Stimulated activated naive B cell treated with anti-CD40 and anti-IgM and Interleukin-4, amounts not matched to agents 10 μg/mL and 1 μg/mL and 100 μg/mL, for 72 hours (primary cell): ENCODE results near the gene SLCO4A1.

Experiments
- ATAC-seq, 2 donors: fragments of 150-1000 bp; cut with Tn5 transposase; replicated peaks; 2 replicates each; pipeline ENCODE4 v1.10.0; 2021; ENCODE audit warnings: moderate library complexity in 1 of 2
- DNase-seq: peaks from one replicate; pipeline ENCODE4 v3.0.0; 2021
- H3K27ac Mint-ChIP-seq: one replicate; pipeline ENCODE4 v1.8.0; 2022; ENCODE audit warnings: mild to moderate bottlenecking, mixed read lengths
- H3K27me3 Mint-ChIP-seq, 2 donors: one replicate each; pipeline ENCODE4 v1.8.0; 2022; ENCODE audit warnings: mixed read lengths in 2 of 2
- H3K36me3 Mint-ChIP-seq, 2 donors: one replicate each; pipeline ENCODE4 v1.8.0; 2022; ENCODE audit warnings: mixed read lengths in 2 of 2, mild to moderate bottlenecking in 1 of 2
- H3K4me1 Mint-ChIP-seq, 2 donors: one replicate each; pipeline ENCODE4 v1.8.0; 2022; ENCODE audit warnings: mixed read lengths in 2 of 2, mild to moderate bottlenecking in 1 of 2
- H3K4me3 Mint-ChIP-seq, 2 donors: one replicate each; pipeline ENCODE4 v1.8.0; 2022; ENCODE audit warnings: mild to moderate bottlenecking in 2 of 2, mixed read lengths in 2 of 2, moderate library complexity in 1 of 2
- H3K9me3 Mint-ChIP-seq, 2 donors: one replicate each; pipeline ENCODE4 v1.8.0; 2022; ENCODE audit warnings: mixed read lengths in 2 of 2, mild to moderate bottlenecking in 1 of 2

Gene SLCO4A1

DNA sequence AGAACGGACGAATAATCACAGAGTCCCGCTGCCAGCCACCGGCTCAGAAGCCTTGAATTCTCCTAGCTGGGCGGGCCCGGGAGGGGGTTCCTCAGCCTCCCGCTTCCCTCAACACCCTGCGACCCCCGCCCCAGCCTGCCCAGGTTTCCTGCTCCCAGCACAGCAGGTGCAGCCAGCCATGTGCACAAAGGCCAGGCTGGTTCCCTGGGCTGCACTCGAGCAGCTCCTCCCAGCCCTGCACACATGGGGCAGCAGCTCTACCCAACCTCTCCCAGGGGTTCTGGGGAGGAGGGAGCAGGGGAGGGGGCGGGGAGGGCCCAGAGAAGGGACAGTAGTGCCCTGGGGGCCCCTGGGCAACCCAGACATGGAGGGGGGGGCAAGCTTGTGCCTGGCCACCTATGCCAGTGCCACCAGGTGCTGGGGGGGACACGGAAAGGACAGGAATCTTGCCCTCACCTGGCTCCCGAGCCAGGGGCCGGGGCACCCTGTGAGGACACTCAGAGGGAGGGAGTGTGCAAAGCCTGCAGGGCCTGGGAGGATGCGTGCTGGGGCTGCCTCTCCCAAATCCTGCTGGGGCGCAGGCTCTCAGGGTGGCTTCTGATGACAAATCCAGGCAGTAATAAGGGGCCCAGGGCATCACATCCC, 65.1 kb downstream of the SLCO4A1 start:
- Mint-ChIP-seq H3K4me1 (peaks cover 4 to 12% of the 10 kb centered on the region in 2 donors), H3K4me3 (no peak overlapping the region), H3K27ac (no peak overlapping the region), H3K36me3 (peaks cover 0 to 2% of the 10 kb centered on the region in 2 donors), H3K9me3 (no peaks in the 10 kb centered on the region), H3K27me3 (peaks cover 47 to 62% of the 10 kb centered on the region in 2 donors)
- DNase-seq (no peak), ATAC-seq (no peak)

DNA sequence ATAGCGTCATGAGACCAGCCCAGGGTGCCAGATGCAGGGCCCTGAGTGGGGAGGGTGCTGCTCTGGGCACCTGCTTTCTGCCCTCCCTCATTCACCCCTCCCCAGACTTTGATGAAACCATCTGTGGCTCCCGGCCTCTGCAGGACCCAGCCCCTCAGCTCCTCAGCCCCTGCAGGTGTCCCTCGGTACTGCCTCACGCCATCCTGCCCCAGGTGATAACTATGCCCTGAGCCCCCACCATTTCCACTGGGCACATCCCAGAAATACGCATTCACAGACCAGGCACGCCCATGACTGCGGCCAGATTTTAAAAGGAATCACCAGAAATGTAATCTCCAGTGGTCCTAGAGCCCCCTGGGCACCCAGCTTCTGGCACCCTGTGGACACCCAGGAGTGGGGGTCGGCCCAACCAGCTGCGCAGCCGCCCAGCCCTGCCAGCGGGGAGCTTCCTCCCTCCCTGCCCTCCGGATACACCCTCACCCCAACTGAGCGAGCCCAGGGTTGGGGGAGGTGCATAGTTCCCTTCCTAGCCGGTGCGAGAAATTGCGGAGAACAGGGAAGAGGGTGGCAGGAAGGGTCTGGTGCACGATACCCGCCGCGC, 65.7 kb downstream of the SLCO4A1 start:
- Mint-ChIP-seq H3K27me3 (peaks cover 48 to 66% of the 10 kb centered on the region in 2 donors), H3K4me3 (peak overlapping the region; percentile 48 to 52), H3K4me1 (peaks cover 4 to 12% of the 10 kb centered on the region in 2 donors), H3K27ac (no peak overlapping the region), H3K36me3 (peaks cover 0 to 2% of the 10 kb centered on the region in 2 donors), H3K9me3 (no peaks in the 10 kb centered on the region)
- ATAC-seq, result peak; percentile 65 to 77
- DNase-seq, result no peak

DNA sequence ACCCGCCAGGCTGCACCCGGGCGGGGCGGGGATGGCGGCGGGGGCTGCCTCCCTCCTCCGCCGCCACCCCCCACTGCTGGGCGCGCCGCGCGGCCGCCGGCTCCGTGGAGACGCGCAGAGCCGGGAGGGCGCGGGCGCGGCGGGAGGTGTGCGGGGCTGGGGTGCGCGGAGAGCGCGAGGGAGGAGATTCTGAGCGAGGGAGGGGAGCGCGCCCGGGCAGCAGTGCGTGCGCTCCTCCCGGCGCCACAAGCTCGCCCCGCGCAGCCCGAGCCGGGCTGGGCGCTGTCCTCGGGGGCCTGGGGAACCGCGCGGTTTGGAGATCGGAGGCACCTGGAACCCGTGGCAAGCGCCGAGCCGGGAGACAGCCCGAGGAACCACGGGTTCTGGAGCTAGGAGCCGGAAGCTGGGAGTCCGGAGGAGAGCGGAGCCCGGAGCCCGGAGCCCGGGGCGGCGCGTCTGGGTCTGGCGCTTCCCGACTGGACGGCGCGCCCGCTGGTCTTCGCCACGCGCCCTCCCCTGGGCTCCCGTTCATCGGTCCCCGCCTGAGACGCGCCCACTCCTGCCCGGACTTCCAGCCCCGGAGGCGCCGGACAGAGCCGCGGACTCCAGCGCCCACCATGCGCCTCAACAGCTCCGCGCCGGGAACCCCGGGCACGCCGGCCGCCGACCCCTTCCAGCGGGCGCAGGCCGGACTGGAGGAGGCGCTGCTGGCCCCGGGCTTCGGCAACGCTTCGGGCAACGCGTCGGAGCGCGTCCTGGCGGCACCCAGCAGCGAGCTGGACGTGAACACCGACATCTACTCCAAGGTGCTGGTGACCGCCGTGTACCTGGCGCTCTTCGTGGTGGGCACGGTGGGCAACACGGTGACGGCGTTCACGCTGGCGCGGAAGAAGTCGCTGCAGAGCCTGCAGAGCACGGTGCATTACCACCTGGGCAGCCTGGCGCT, 66.6 kb downstream of the SLCO4A1 start, which contains the start of gene NTSR1:
NTSR1 (plus strand) TSS at position 246 of the 946 bp plus-strand sequence; CDS start at position 618, 372 bp downstream.
- peak within 1 kb of the TSS; percentile 48 to 52 for H3K4me3 Mint-ChIP-seq
- H3K27ac Mint-ChIP-seq, result peak within 1 kb of the TSS; percentile 31
- ATAC-seq (no peak), DNase-seq (no peak)
- H3K36me3 Mint-ChIP-seq, result peaks cover 0 to 2% of the 10 kb centered on the region in 2 donors
- H3K4me1 Mint-ChIP-seq, result peaks cover 4 to 7% of the 10 kb centered on the region in 2 donors
- H3K27me3 Mint-ChIP-seq, result peaks cover 50 to 66% of the 10 kb centered on the region in 2 donors
- H3K9me3 Mint-ChIP-seq, result no peaks in the 10 kb centered on the region

DNA sequence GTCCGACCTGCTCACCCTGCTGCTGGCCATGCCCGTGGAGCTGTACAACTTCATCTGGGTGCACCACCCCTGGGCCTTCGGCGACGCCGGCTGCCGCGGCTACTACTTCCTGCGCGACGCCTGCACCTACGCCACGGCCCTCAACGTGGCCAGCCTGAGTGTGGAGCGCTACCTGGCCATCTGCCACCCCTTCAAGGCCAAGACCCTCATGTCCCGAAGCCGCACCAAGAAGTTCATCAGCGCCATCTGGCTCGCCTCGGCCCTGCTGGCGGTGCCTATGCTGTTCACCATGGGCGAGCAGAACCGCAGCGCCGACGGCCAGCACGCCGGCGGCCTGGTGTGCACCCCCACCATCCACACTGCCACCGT, 67.2 kb downstream of the SLCO4A1 start:
- ATAC-seq, result no peak
- Mint-ChIP-seq H3K27me3 (peaks cover 54 to 70% of the 10 kb centered on the region in 2 donors), H3K4me3 (no peak overlapping the region), H3K27ac (peak overlapping the region; percentile 31), H3K4me1 (peaks cover 4 to 7% of the 10 kb centered on the region in 2 donors), H3K36me3 (peaks cover 0 to 2% of the 10 kb centered on the region in 2 donors), H3K9me3 (peaks cover 0 to 3% of the 10 kb centered on the region in 2 donors)
- no peak for DNase-seq

DNA sequence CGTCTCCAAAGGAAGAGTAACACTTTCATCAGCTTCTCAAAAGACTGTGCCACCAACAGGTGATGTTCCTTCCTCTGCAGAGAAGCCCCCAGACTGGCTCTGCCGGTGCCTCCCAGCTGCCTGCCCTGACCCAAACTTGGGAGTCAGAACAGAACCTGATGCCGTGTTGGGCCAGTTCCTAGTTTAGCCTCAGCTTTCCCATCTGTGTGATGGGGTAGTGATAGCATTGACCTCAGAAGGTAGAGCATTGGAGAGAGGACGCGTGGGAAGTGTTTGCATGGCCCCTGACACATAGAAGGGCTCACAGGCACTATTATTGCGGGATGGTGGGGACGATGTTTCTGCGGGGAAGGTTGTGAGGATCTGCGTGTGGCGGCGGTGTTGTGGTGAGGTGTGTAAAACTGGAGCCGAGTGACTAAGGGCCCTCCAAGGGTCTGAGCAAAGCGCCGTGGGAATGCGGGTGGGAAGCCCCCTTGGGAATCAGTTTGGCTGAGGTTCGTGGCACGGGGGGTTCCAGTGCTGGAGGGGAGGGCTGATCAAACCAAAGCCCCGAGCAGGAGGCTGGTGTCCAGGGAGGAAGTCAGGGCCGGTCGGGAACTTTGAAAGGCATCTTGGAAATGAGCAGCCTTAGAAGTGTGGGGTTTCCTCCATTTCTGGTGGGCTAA, 68.0 kb downstream of the SLCO4A1 start:
- H3K4me3 Mint-ChIP-seq, result no peak overlapping the region
- peaks cover 0 to 3% of the 10 kb centered on the region in 2 donors for H3K9me3 Mint-ChIP-seq
- peak overlapping the region; percentile 54 for H3K27ac Mint-ChIP-seq
- H3K36me3 Mint-ChIP-seq, result peaks cover 0 to 2% of the 10 kb centered on the region in 2 donors
- peaks cover 50 to 73% of the 10 kb centered on the region in 2 donors for H3K27me3 Mint-ChIP-seq
- peaks cover 4 to 7% of the 10 kb centered on the region in 2 donors for H3K4me1 Mint-ChIP-seq
- DNase-seq (no peak), ATAC-seq (no peak)

GRCh38 chr20:62710886-62711702, 68.8 kb downstream of the SLCO4A1 start:
- DNase-seq, result no peak
- Mint-ChIP-seq H3K9me3 (peaks cover 0 to 3% of the 10 kb centered on the region in 2 donors), H3K36me3 (peaks cover 0 to 2% of the 10 kb centered on the region in 2 donors), H3K4me3 (no peak overlapping the region), H3K4me1 (peaks cover 6 to 10% of the 10 kb centered on the region in 2 donors), H3K27me3 (peaks cover 51 to 74% of the 10 kb centered on the region in 2 donors), H3K27ac (no peak overlapping the region)
- ATAC-seq, result peak; percentile 44 to 56

GRCh38 chr20:62711703-62712101, 69.4 kb downstream of the SLCO4A1 start:
- Mint-ChIP-seq H3K9me3 (peaks cover 0 to 3% of the 10 kb centered on the region in 2 donors), H3K27me3 (peaks cover 56 to 76% of the 10 kb centered on the region in 2 donors), H3K27ac (no peak overlapping the region), H3K4me3 (no peak overlapping the region), H3K4me1 (peaks cover 10 to 15% of the 10 kb centered on the region in 2 donors), H3K36me3 (peaks cover 0 to 2% of the 10 kb centered on the region in 2 donors)
- no peak for ATAC-seq
- no peak for DNase-seq

DNA sequence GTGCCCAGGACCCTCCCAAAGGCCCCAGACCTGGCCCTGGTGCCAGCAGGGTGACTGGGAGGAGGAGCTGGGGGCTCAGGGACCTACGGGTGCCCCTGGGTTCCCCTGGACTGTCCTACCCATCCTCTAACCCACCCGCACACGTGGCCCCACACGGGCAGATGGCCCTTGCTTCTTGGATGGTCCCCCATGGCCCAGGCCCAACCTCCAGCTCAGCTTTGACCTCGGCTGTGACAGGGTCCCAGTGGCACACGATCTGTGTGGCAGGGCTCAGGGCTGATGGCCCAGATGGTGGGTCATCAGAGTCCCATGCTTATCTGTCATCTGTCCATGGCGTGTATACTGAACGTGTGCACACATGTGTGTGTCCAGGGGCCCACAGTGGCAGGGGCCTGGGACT, 70.3 kb downstream of the SLCO4A1 start:
- peaks cover 0 to 2% of the 10 kb centered on the region in 2 donors for H3K36me3 Mint-ChIP-seq
- peaks cover 0 to 3% of the 10 kb centered on the region in 2 donors for H3K9me3 Mint-ChIP-seq
- H3K27ac Mint-ChIP-seq, result no peak overlapping the region
- H3K27me3 Mint-ChIP-seq, result peaks cover 49 to 67% of the 10 kb centered on the region in 2 donors
- H3K4me3 Mint-ChIP-seq, result no peak overlapping the region
- peaks cover 10 to 15% of the 10 kb centered on the region in 2 donors for H3K4me1 Mint-ChIP-seq
- DNase-seq (no peak), ATAC-seq (no peak)

- Mint-ChIP-seq H3K4me1 (peaks cover 5 to 8% of the 10 kb centered on the region in 2 donors), H3K27ac (no peak overlapping the region), H3K36me3 (no peaks in the 10 kb centered on the region), H3K9me3 (peaks cover 0 to 3% of the 10 kb centered on the region in 2 donors), H3K27me3 (peaks cover 45 to 59% of the 10 kb centered on the region in 2 donors), H3K4me3 (no peak overlapping the region)
- ATAC-seq, result no peak
- no peak for DNase-seq
Measured at GRCh38 chr20:62714006-62714405, 71.7 kb downstream of the SLCO4A1 start.

GRCh38 chr20:62714799-62715198, 72.5 kb downstream of the SLCO4A1 start:
- Mint-ChIP-seq H3K4me3 (no peak overlapping the region), H3K27me3 (peaks cover 41 to 60% of the 10 kb centered on the region in 2 donors), H3K9me3 (peaks cover 6 to 9% of the 10 kb centered on the region in 2 donors), H3K4me1 (peaks cover 5 to 8% of the 10 kb centered on the region in 2 donors), H3K36me3 (peaks cover 0 to 5% of the 10 kb centered on the region in 2 donors), H3K27ac (no peak overlapping the region)
- DNase-seq (no peak), ATAC-seq (no peak)

- Mint-ChIP-seq H3K27me3 (peaks cover 37 to 57% of the 10 kb centered on the region in 2 donors), H3K27ac (no peak overlapping the region), H3K4me3 (no peak overlapping the region), H3K4me1 (peaks cover 5 to 8% of the 10 kb centered on the region in 2 donors), H3K9me3 (peaks cover 7 to 9% of the 10 kb centered on the region in 2 donors), H3K36me3 (peaks cover 0 to 5% of the 10 kb centered on the region in 2 donors)
- ATAC-seq (no peak), DNase-seq (no peak)
Measured at GRCh38 chr20:62715201-62715600, 72.9 kb downstream of the SLCO4A1 start.

DNA sequence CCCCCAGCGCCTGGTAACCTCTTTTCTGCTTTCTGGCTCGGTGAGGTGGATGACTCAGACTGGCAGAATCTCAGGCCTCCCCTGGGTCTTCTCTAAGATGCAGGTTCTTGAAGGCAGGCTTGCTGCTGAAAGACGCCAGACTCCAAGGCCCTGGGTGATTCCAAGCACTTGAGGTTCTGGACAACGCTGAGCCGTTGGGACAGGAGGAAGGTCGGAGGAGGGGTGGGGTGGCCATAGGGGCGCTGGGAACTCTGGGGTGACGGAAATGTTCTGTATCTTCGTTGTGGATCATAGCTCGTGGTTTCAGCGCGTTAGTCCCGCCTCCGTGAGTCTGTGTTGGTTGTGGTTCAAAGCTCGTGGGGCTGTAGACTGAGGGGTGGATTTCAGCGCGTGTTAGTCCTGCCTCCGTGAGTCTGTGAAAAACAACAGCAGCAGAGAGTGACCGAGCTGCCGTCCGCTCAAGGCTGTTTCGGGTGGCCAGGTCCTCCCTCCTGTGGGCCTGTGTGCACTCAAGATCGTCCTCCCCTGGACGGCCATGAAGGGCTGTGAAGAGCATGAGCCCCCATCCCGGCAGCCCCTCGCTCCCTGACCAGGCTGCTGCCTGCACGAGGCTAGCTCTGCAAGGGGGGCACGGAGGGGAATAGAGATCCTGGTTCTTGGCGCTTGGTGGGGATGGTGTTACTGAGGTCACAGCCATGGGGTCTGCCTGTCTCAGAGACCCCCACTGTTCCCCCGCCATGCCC, 74.1 kb downstream of the SLCO4A1 start:
- peaks cover 30 to 45% of the 10 kb centered on the region in 2 donors for H3K27me3 Mint-ChIP-seq

More for the DNA sequence above, 74.1 kb downstream of the SLCO4A1 start:
- Mint-ChIP-seq H3K27ac (peak overlapping the region; percentile 60), H3K9me3 (peaks cover 14% of the 10 kb centered on the region in 2 donors), H3K36me3 (peaks cover 2 to 5% of the 10 kb centered on the region in 2 donors), H3K4me1 (peaks cover 5 to 8% of the 10 kb centered on the region in 2 donors), H3K4me3 (no peak overlapping the region)
- peak; percentile 27 to 39 for ATAC-seq
- DNase-seq, result no peak
